ENCODE measurements around the gene PPP2R5A.

GRCh38 chr1:212237651-212238050, 47.6 kb upstream of the PPP2R5A start:
- TF ChIP-seq CTCF (IDR thresholded peaks at IDR 0.05) (no peak), POLR2A (IDR thresholded peaks at IDR 0.05) (no peak)

Measured in tibial nerve (tissue), 3 donors.